Measurements from ENCODE around the gene BACH2. TPM values are rescaled to one million over a fixed set of nuclear protein-coding genes. Genes with fewer than 3 reads are reported as not detected.

Gene BACH2
- total and polyA plus RNA-seq, 9 of the 15 experiments (the other 6 are each of a cell fraction or from before 2014, with no cell fraction given): 0.06 to 3.1 (median 0.59) TPM

- TF ChIP-seq ARID3A (IDR thresholded peaks at IDR 0.05; ENCODE audit: borderline replicate concordance, low read depth, low read length) (no peak), NR0B1 (IDR thresholded peaks at IDR 0.05; ENCODE audit: partially characterized antibody) (no peak), SRSF7 (optimal IDR thresholded peaks at IDR 0.05; ENCODE audit: low read depth, low read length) (no peak), CEBPG (CRISPR knock-in tag; IDR thresholded peaks at IDR 0.05) (no peak), CEBPG (tag; conservative IDR thresholded peaks at IDR 0.05 in 1 of 2, IDR thresholded peaks at IDR 0.05 in 1 of 2) (no peak)
Measured at GRCh38 chr6:89963391-89963790, 333.3 kb downstream of the BACH2 start (continued).

GRCh38 chr6:89961481-89961880 is 335.2 kb downstream of the BACH2 start:
- peaks cover 3 to 11% of the 10 kb centered on the region in 2 experiments; a peak in 4 of 5 replicates for H3K27me3 ChIP-seq (ENCODE audit: control insufficient read depth in 2 of 2, insufficient read depth in 2 of 2, low read length in 2 of 2)
- ATAC-seq: no peak
- H3K36me3 ChIP-seq (ENCODE audit: control insufficient read depth, insufficient read depth, low read length): no peaks in the 10 kb centered on the region
- no peak for DNase-seq (ENCODE audit: extremely low read depth in 1 of 4, low spot score in 3 of 4)
- H3K9ac ChIP-seq (ENCODE audit: insufficient read depth in 1 of 2, low read depth in 2 of 2, low read length in 2 of 2): no peak overlapping the region
- H3K27ac ChIP-seq (ENCODE audit: extremely low read depth, low read depth, low read length): no peak overlapping the region
- H3K4me3 ChIP-seq: no peak overlapping the region
- in situ Hi-C loops (cut with MboI): no loop called here
- no peaks in the 10 kb centered on the region for H3K4me1 ChIP-seq (replicated peaks in 1 of 2; ENCODE audit: control insufficient read depth in 2 of 2, insufficient read depth in 2 of 2, low read length in 2 of 2)
- no peak overlapping the region for H3K4me2 ChIP-seq (ENCODE audit: insufficient read depth, low read length)
- H3K79me2 ChIP-seq (ENCODE audit: control insufficient read depth, insufficient read depth, low read length): no peaks in the 10 kb centered on the region
- no peak overlapping the region for H2AFZ ChIP-seq (ENCODE audit: low read depth, low read length)
- POLR2A ChIA-PET: interaction anchor here (1.0 kb wide), 1 partner anchor 16 kb away, joined by 4 read pairs; no protein-coding TSS in a partner anchor
- CTCF ChIA-PET (ENCODE audit: low intra/inter-chr PET ratio): no interaction called here
- H3K9me1 ChIP-seq (ENCODE audit: control insufficient read depth, insufficient read depth, low read length): no peaks in the 10 kb centered on the region
- BruUV-seq (replicated peaks): no TSS peak
- no peak for FAIRE-seq
- H3K9me3 ChIP-seq (replicated peaks; ENCODE audit: control insufficient read depth, insufficient read depth, low read depth, low read length): no peaks in the 10 kb centered on the region
- H4K20me1 ChIP-seq (replicated peaks; ENCODE audit: control insufficient read depth, insufficient read depth, low read length): no peaks in the 10 kb centered on the region
- 11% methylated on average over 2 of the region's 2 CpGs for WGBS (ENCODE audit: insufficient coverage, low coverage, missing lambda C conversion rate)
- intact Hi-C loops (cut with micrococcal nuclease): no loop called here
- no peak for TF ChIP-seq ZNF507 (tag; conservative IDR thresholded peaks at IDR 0.05)
- no peak for TF ChIP-seq POLR2B (IDR thresholded peaks at IDR 0.05; ENCODE audit: low read depth, partially characterized antibody)
- TF ChIP-seq ZNF175 (CRISPR knock-in tag; IDR thresholded peaks at IDR 0.05; ENCODE audit: low read depth): no peak
- no peak for TF ChIP-seq TRIM28 (IDR thresholded peaks at IDR 0.05)
- no peak for TF ChIP-seq ZNF121 (CRISPR knock-in tag; conservative IDR thresholded peaks at IDR 0.05)
- TF ChIP-seq RBM34 (IDR thresholded peaks at IDR 0.05; ENCODE audit: borderline replicate concordance, insufficient read depth, low read length): no peak
- no peak for TF ChIP-seq PPARD (CRISPR knock-in tag; IDR thresholded peaks at IDR 0.05)
- no peak for TF ChIP-seq SRSF7 (optimal IDR thresholded peaks at IDR 0.05; ENCODE audit: low read depth, low read length)
- TF ChIP-seq KDM1A (IDR thresholded peaks at IDR 0.05): no peak
- no peak for TF ChIP-seq GMEB1 (CRISPR knock-in tag; IDR thresholded peaks at IDR 0.05)
- TF ChIP-seq ZNF431 (CRISPR knock-in tag; IDR thresholded peaks at IDR 0.05): no peak
- TF ChIP-seq ETS2 (tag; IDR thresholded peaks at IDR 0.05; ENCODE audit: borderline replicate concordance, poor library complexity, severe bottlenecking): no peak
- no peak for TF ChIP-seq BMI1 (IDR thresholded peaks at IDR 0.05; ENCODE audit: low read length)
- no peak for TF ChIP-seq KLF16 (IDR thresholded peaks at IDR 0.05)
- no peak for TF ChIP-seq OTX1 (CRISPR knock-in tag; IDR thresholded peaks at IDR 0.05)

All from K562 (cell line).